KBM-7 (cell line): Measurements from ENCODE around the gene PSME1.

Experiments
- DNase-seq: peaks from one replicate; pipeline ENCODE4 v3.0.0-alpha.2; 2015
- in situ Hi-C: fragments of 300-500 bp; cut with MboI; formaldehyde crosslinking; loops from 2 replicates; pipeline ENCODE4 v1.14.3; 2020; ENCODE audit warnings: low sequenced_read_pairs, low pct_unique_long_range_greater_than_20kb, mixed read lengths

Gene PSME1

GRCh38 chr14:24135834-24136683 lies at the start of gene PSME1:
TSS of gene PSME1 (plus strand) at chr14:24136194. CDS start at chr14:24136263, 69 bp downstream.
- DNase-seq, result peak; percentile 83
- in situ Hi-C loops, result no loop called here

- in situ Hi-C loops, result no loop called here
- no peak for DNase-seq
These were observed 49.0 kb upstream of the PSME1 start for GRCh38 chr14:24087004-24087403.

GRCh38 chr14:24088095-24088494 lies 47.9 kb upstream of the PSME1 start:
- DNase-seq, result no peak
- in situ Hi-C loops, result no loop called here

DNA sequence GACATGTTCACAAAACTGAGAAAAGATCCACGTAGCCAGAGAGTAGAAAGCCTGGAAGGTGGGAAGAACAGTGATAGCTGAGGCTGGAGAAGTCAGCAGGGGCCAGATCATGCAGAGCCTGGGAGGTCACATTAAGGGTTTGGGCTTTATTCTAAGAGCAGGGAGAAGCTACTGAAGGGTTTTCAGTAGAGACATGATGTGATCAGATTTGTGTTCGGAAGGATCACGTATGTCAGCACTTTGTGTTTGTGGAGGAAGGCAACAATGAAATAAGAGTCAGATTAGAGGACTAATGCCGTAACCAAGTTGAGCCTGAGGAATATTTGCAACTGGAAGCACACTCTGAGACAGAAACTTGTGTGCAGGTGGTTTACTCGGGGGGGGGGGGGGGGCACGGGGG lies 46.1 kb upstream of the PSME1 start:
- in situ Hi-C loops, result no loop called here
- DNase-seq, result no peak

- in situ Hi-C loops, result no loop called here
- no peak for DNase-seq
These were observed 43.9 kb upstream of the PSME1 start for GRCh38 chr14:24092110-24092504.

DNA sequence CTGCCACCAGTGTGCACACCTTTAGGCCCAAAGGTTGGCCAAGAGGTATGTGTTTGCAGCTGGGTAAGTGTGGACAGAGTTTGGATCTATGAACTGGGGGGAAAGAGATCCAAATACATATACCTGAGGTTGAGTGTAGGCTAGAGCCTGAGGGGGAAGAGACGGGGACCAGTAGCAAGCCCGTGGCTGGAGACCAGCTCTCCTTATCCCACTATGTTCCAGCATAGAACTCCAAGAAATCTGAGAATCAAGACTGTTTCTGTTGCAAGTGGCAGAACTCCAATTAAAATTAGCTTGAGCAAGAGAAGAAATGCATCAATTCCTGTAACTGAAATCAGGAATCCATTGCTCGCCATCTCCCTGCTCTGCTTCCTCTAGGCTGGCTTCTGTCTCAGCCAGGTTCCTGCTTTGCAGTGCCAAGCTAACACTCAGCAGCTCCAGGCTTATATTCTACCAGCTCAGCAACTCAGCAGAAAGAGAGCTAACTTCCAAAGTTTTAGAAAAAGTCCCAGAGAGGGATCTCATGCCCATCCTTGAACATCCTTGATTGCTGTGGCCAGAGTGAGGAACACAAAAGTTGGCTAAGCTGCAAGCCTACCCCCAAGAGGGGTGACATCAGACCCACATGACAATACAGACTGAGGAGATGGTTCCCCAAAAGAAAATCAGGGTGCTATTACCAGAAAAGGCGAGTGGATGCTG lies 43.3 kb upstream of the PSME1 start:
- DNase-seq, result no peak
- in situ Hi-C loops, result no loop called here

DNA sequence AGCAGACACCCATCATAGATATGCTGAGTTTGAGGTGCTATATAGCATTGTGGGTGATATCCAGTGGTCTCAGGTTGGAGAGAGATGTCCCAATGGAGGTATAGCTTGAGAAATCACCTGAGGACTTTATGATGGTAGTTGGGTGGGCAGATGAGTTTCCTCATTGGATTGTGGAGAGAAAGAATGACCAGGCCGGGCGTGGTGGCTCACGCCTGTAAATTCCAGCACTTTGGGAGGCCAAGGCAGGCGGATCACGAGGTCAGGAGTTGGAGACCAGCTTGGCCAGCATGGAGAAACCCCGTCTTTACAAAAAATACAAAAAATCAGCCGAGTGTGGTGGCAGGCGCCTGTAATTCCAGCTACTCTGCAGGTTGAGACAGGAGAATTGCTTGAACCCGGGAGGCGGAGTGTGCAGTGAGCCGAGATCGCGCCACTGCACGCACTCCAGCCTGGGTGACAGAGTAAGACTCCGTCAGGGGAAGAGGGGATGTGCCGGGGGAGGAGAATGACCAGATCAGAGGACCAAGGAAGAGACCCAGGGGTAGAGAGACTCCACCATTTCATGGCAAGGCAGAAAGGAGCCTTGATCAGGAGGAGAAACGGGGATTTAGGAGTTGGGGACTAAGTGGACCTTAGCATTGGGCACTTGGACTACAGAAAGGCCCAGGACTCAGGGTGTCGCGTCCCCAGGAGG lies 42.6 kb upstream of the PSME1 start:
- no peak for DNase-seq
- in situ Hi-C loops, result no loop called here

- DNase-seq, result peak; percentile 95
- in situ Hi-C loops, result no loop called here
These were observed 41.8 kb upstream of the PSME1 start, which contains the start of gene PCK2 for GRCh38 chr14:24093901-24094840. TSS of gene PCK2 (plus strand) at chr14:24094311. CDS start at chr14:24094406, 95 bp downstream.

DNA sequence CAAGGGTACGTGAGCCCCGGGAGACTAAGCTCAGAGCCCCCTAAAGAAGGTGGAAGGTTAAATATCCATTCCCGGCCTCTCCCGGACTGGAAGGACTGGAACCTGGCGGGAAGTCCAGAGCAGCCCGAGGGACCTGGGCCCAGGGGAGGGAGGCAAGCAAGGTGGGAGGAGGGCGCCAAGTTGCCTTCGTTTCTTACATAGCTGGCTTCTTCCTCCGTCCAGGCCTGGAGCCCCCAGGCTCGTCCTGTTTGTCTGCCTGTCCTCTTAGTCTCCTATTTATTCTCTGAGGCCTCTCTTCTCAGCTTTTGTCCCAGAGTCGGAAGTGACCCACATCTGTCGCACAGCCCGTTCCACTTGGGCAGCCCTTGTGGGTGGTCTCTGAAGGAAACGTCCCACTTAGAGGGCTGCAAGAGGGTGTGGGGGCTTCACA lies 41.1 kb upstream of the PSME1 start:
- in situ Hi-C loops, result no loop called here
- no peak for DNase-seq

DNA sequence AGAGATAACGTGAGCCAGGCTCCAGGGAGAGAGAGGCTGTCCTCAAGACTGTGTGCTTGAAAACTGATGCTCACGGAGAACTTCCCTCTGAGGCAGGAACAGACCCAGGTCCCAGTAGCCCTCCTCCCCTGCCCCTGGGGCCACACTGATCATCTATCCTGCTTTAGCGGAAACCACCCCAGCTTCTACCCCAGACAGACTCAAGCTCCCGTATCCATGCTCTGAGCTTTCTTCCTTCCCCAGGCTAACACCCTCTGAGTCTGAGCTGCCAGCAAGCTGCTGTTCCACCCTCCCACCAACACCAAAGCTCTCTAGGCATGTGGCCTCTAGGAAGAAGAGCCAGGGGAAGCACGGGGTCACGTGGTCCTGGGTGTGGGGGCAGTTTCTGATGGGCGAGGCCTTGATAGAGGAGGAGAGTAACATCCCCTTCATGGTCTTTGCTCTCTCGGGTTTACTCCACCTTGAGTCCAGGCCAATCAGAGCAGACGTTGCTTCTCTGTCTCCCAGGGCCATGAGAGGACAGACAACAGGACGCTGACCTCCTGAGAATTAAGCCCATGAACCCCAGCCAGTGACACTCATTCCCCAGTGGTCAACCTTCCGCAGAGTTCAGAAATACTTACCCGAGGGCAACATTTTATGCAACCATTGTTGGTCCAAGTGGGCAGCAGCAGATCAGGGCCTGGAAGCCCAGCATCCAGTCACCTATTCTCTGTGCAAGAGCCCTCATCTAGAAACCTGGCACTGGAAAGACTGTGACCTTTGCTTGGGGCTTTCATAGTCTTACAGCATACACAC lies 40.5 kb upstream of the PSME1 start:
- DNase-seq, result peak; percentile 89
- in situ Hi-C loops, result no loop called here

DNA sequence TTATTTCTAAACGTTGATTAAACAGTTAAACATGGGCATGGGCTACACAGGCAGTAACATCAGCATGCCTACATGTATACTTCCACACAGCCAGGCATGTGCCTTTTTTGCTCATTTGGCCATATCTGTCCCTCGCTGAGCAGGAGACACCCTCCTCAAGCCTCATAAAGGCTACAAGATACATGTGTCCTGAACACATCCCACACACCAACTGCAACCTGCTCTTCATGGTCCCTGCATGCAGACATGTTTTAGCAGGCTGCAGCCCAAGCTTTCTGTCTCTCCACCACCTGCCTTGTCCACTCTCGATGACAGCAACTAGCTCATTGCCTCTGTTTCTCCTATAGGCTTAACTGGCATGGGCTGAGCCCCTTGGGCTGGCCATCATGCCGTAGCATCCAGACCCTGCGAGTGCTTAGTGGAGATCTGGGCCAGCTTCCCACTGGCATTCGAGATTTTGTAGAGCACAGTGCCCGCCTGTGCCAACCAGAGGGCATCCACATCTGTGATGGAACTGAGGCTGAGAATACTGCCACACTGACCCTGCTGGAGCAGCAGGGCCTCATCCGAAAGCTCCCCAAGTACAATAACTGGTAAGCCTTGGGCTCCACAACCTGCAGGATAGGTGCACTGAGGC lies 39.3 kb upstream of the PSME1 start:
- in situ Hi-C loops, result no loop called here
- DNase-seq, result no peak

DNA sequence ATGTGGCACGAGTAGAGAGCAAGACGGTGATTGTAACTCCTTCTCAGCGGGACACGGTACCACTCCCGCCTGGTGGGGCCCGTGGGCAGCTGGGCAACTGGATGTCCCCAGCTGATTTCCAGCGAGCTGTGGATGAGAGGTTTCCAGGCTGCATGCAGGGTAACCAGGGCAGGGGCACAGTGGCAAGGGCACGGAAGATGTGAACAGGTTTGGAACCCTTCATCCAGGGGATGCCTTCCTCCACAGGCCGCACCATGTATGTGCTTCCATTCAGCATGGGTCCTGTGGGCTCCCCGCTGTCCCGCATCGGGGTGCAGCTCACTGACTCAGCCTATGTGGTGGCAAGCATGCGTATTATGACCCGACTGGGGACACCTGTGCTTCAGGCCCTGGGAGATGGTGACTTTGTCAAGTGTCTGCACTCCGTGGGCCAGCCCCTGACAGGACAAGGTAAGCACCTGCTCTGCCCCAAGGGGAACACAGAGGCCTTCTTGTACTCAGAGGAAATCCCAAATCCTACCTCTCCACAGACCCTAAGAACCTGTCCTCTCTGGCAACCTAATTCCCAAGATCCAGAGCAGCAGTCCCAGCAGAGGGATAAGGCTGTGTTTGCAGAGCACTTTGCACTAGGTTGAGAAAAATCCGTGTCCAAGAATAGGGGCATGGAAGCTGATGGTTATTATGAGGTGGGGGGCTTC lies 37.6 kb upstream of the PSME1 start:
- in situ Hi-C loops, result no loop called here
- no peak for DNase-seq

- in situ Hi-C loops, result no loop called here
- DNase-seq, result no peak
These were observed 36.8 kb upstream of the PSME1 start for GRCh38 chr14:24098927-24099813.

DNA sequence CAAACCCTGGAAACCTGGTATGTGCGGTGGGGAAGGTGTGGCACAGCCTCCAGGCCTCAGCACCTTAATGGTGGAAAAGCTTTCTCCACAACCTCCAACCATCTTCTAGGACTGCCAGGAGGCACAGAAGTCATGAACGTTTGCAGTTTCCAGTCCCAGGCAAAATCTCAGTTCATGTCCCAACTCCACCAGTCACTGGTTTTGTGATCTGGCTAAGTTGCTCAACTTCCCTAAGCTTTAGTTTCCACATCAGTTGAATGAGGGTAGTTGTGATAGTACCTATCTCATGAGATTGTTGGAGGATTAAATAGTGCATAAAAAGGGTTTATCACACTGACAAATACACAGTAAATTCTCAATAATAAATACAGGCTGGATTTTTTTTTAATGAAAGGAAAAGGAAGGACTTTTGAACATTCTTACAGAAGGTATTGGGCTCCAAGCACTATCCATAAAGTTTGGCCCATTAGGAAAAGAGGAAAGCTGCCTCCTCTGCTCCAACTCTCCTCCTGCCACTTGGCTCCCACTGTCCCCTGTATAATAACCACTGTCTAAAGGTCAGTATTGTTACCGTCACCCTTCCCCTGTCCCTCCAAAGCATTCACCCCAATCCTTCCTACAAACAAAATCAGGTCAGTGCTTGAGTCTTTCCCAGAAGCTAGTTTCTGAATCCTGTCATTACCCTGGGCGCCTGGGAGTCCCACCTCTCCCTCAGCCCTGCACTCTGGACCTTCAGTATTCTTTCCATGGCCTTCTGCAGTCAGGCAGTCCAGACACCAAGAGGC lies 35.6 kb upstream of the PSME1 start:
- DNase-seq, result no peak
- in situ Hi-C loops, result no loop called here

DNA sequence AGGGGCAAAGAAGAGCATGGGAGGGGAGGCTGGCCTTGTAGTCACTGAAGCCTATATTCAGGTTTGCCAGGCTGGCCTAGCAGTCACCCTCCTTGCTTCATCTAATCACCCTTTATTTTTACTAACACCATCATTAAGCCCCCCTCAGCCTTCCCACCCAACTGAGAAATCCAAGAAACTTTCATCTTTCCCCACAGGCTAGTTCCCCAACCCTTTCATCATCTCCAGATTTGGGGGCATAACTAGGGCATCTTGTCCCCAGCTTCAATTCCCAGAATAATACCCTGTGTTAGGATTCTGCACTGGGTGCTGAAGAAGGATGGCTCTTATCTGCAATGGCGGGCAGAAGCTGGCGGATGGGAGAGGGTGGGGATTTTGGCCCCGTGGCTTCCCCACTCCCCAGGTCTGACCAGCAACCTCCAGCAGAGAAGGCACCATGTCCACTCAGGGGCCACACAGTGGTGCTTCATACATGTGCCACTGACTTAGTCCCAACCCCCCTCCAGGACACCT lies 35.0 kb upstream of the PSME1 start:
- no peak for DNase-seq
- in situ Hi-C loops, result no loop called here
